H1 (cell line): ENCODE measurements around the gene VCP. TPM values are rescaled to one million over a fixed set of nuclear protein-coding genes. Genes with fewer than 3 reads are reported as not detected.

Source experiments
- CTCF ChIA-PET: fragments of 300-600 bp; sonication (Branson Sonifier 250); formaldehyde crosslinking; loops from one replicate; lab custom pipeline; 2021; ENCODE audit not compliant: partially characterized antibody; lab: Charles Lee
- POLR2A ChIA-PET: fragments of 300-600 bp; sonication (Branson Sonifier 250); formaldehyde crosslinking; loops from one replicate; lab custom pipeline; 2021; ENCODE audit warnings: inconsistent platforms; ENCODE audit not compliant: partially characterized antibody; lab: Charles Lee
- DNase-seq, 2 experiments: peaks; one replicate each; pipeline versions ENCODE4 v3.0.0 to v3.0.0-alpha.2; 2010 to 2022; ENCODE audit warnings: low spot score in 2 of 2, low read depth in 1 of 2, mixed read lengths in 1 of 2
- FAIRE-seq: peaks from 2 replicates; lab custom pipeline; 2011; peaks lifted over from hg19 to GRCh38; lab: Jason Lieb, UNC
- H2AFZ ChIP-seq: 2 replicates; pipeline ENCODE4 v1.8.1; 2012; ENCODE audit warnings: low read length, inconsistent platforms
- H2AK5ac ChIP-seq: 2 replicates; pipeline ENCODE4 v1.6.1; 2013; ENCODE audit warnings: low read depth, low read length
- H2BK120ac ChIP-seq: replicated peaks from 2 replicates; pipeline ENCODE3; 2013; ENCODE audit warnings: low read depth, low read length, inconsistent platforms
- H2BK12ac ChIP-seq: 2 replicates; pipeline ENCODE4 v1.6.1; 2013; ENCODE audit warnings: low read depth, low read length
- H2BK15ac ChIP-seq: 2 replicates; pipeline ENCODE4 v1.6.1; 2013; ENCODE audit warnings: low read length
- H2BK20ac ChIP-seq: 2 replicates; pipeline ENCODE4 v1.6.1; 2013; ENCODE audit warnings: low read length
- H2BK5ac ChIP-seq: 2 replicates; pipeline ENCODE4 v1.6.1; 2013; ENCODE audit warnings: low read depth, low read length
- H3K14ac ChIP-seq: 2 replicates; pipeline ENCODE4 v1.6.1; 2013; ENCODE audit warnings: inconsistent platforms; ENCODE audit not compliant: insufficient read length
- H3K18ac ChIP-seq: 2 replicates; pipeline ENCODE4 v1.6.1; 2013; ENCODE audit warnings: low read length; ENCODE audit errors: extremely low read depth
- H3K23ac ChIP-seq: 2 replicates; pipeline ENCODE4 v1.6.1; 2013; ENCODE audit warnings: inconsistent platforms; ENCODE audit not compliant: insufficient read length
- H3K23me2 ChIP-seq: 2 replicates; pipeline ENCODE4 v1.6.1; 2013; ENCODE audit warnings: low read depth, low read length
- H3K27ac ChIP-seq: 2 replicates; pipeline ENCODE4 v1.6.1; 2011; ENCODE audit warnings: low read depth, low read length, inconsistent platforms
- H3K27me3 ChIP-seq, 4 experiments: replicated peaks in 1 of 4; 1 replicate in 1 of 4; 2 replicates in 3 of 4; pipeline versions ENCODE4 v1.6.1 to v1.8.1; 2011 to 2013; ENCODE audit warnings: low read length in 3 of 4, mild to moderate bottlenecking in 3 of 4, inconsistent platforms in 2 of 4, mixed read lengths in 2 of 4, moderate library complexity in 1 of 4; ENCODE audit not compliant: control insufficient read depth in 3 of 4, insufficient read depth in 3 of 4; ENCODE audit errors: extremely low read depth in 1 of 4
- H3K36me3 ChIP-seq, 4 experiments: 2 replicates each; pipeline versions ENCODE4 v1.6.1 to v1.8.1; 2011 to 2013; ENCODE audit warnings: mild to moderate bottlenecking in 4 of 4, low read length in 3 of 4, moderate library complexity in 2 of 4, control low read depth in 1 of 4, inconsistent platforms in 1 of 4; ENCODE audit not compliant: insufficient read depth in 4 of 4, control insufficient read depth in 2 of 4
- H3K4ac ChIP-seq: replicated peaks from 2 replicates; pipeline ENCODE3; 2013; ENCODE audit warnings: low read length, low read depth, mixed read lengths, inconsistent platforms; ENCODE audit not compliant: insufficient read length
- H3K4me1 ChIP-seq, 4 experiments: replicated peaks in 1 of 4; 1 replicate in 1 of 4; 2 replicates in 3 of 4; pipeline versions ENCODE4 v1.6.1 to v1.8.1; 2011 to 2013; ENCODE audit warnings: low read length in 3 of 4, inconsistent platforms in 2 of 4, mixed read lengths in 1 of 4; ENCODE audit not compliant: insufficient read depth in 4 of 4, control insufficient read depth in 3 of 4
- H3K4me2 ChIP-seq, 2 experiments: 2 replicates each; pipeline versions ENCODE4 v1.6.1 to v1.8.1; 2011 to 2013; ENCODE audit warnings: low read depth in 2 of 2, low read length in 2 of 2, control low read depth in 1 of 2, inconsistent platforms in 1 of 2, mild to moderate bottlenecking in 1 of 2; ENCODE audit not compliant: insufficient read depth in 1 of 2
- H3K4me3 ChIP-seq, 4 experiments: fragments of 200-600, 300-600 bp in 1 of 4; sonication (generic), shearing (Covaris generic), sonication (Bioruptor Twin) in 1 of 4; 2 replicates each; pipeline versions ENCODE4 v1.5.1 to v1.8.1; 2011 to 2016; ENCODE audit warnings: low read length in 4 of 4, low read depth in 3 of 4, control low read depth in 2 of 4, inconsistent platforms in 2 of 4, mild to moderate bottlenecking in 2 of 4, mixed read lengths in 1 of 4, moderate library complexity in 1 of 4; ENCODE audit not compliant: insufficient read depth in 2 of 4; ENCODE audit errors: extremely low read depth in 1 of 4
- H3K56ac ChIP-seq: replicated peaks from 2 replicates; pipeline ENCODE3; 2013; ENCODE audit warnings: low read depth, mild to moderate bottlenecking, mixed read lengths, low read length, inconsistent platforms; ENCODE audit not compliant: insufficient read length
- H3K79me1 ChIP-seq: 2 replicates; pipeline ENCODE4 v1.6.1; 2013; ENCODE audit warnings: low read depth, low read length, control low read depth
- H3K79me2 ChIP-seq, 2 experiments: 2 replicates each; pipeline versions ENCODE4 v1.6.1 to v1.8.1; 2012 to 2013; ENCODE audit warnings: low read length in 2 of 2, mild to moderate bottlenecking in 2 of 2, inconsistent platforms in 1 of 2; ENCODE audit not compliant: insufficient read depth in 2 of 2, control insufficient read depth in 1 of 2
- H3K9ac ChIP-seq, 4 experiments: replicated peaks in 1 of 4; 1 replicate in 1 of 4; 2 replicates in 3 of 4; pipeline versions ENCODE4 v1.6.1 to v1.8.1; 2011 to 2013; ENCODE audit warnings: low read depth in 3 of 4, low read length in 3 of 4, control low read depth in 2 of 4, mild to moderate bottlenecking in 2 of 4, moderate library complexity in 2 of 4, inconsistent platforms in 1 of 4; ENCODE audit errors: extremely low read depth in 1 of 4
- H3K9me3 ChIP-seq, 2 experiments: 2 replicates each; pipeline versions ENCODE4 v1.6.1 to v1.8.1; 2012 to 2013; ENCODE audit warnings: mild to moderate bottlenecking in 2 of 2, moderate library complexity in 2 of 2, control low read depth in 1 of 2, inconsistent platforms in 1 of 2, low read depth in 1 of 2, low read length in 1 of 2, mixed read lengths in 1 of 2; ENCODE audit not compliant: insufficient read depth in 2 of 2
- H4K20me1 ChIP-seq, 2 experiments: replicated peaks in 1 of 2; 2 replicates each; pipeline versions ENCODE3 to v1.8.1; 2011 to 2013; ENCODE audit warnings: inconsistent platforms in 2 of 2, low read length in 2 of 2, mild to moderate bottlenecking in 1 of 2; ENCODE audit not compliant: insufficient read depth in 2 of 2, control insufficient read depth in 1 of 2
- H4K5ac ChIP-seq: 2 replicates; pipeline ENCODE4 v1.6.1; 2013; ENCODE audit warnings: low read length, low read depth, mixed read lengths, inconsistent platforms; ENCODE audit not compliant: insufficient read length
- H4K8ac ChIP-seq: 2 replicates; pipeline ENCODE4 v1.8.0; 2013; ENCODE audit warnings: mild to moderate bottlenecking, moderate library complexity, low read length, inconsistent platforms; ENCODE audit not compliant: insufficient read depth; ENCODE audit errors: extremely low read depth
- H4K91ac ChIP-seq: replicated peaks from 2 replicates; pipeline ENCODE3; 2013; ENCODE audit warnings: low read length, mixed read lengths, inconsistent platforms; ENCODE audit not compliant: insufficient read length
- CEBPB ChIP-seq: IDR thresholded peaks from 2 replicates; pipeline ENCODE4 v1.6.1; 2012; ENCODE audit warnings: low read depth, low read length
- HDAC2 ChIP-seq, 2 experiments: fragments of 300-600 bp in 1 of 2; sonication (generic) in 1 of 2; IDR thresholded peaks; 2 replicates each; pipeline ENCODE4 v1.6.1; 2011 to 2012; ENCODE audit warnings: low read depth in 2 of 2, low read length in 2 of 2, mild to moderate bottlenecking in 2 of 2, moderate library complexity in 2 of 2, borderline replicate concordance in 1 of 2, inconsistent platforms in 1 of 2
- KDM5A ChIP-seq: fragments of 200-600 bp; IDR thresholded peaks from 2 replicates; pipeline ENCODE4 v1.7.1; 2012; ENCODE audit warnings: mild to moderate bottlenecking, low read length, inconsistent platforms, mixed read lengths
- POLR2A ChIP-seq, 2 experiments: IDR thresholded peaks; 1 replicate in 1 of 2; 2 replicates in 1 of 2; pipeline ENCODE4 v1.6.1; 2011; ENCODE audit warnings: low read depth in 2 of 2, low read length in 2 of 2, mild to moderate bottlenecking in 2 of 2; ENCODE audit errors: control extremely low read depth in 1 of 2
- RAD21 ChIP-seq, 2 experiments: IDR thresholded peaks in 1 of 2; conservative IDR thresholded peaks in 1 of 2; 2 replicates each; pipeline ENCODE4 v1.6.1; 2011; ENCODE audit warnings: low read depth in 2 of 2, low read length in 2 of 2, improper control_type of control experiment in 1 of 2, inconsistent platforms in 1 of 2, mild to moderate bottlenecking in 1 of 2, moderate library complexity in 1 of 2
- SIN3A ChIP-seq, 2 experiments: IDR thresholded peaks in 1 of 2; conservative IDR thresholded peaks in 1 of 2; 2 replicates each; pipeline ENCODE4 v1.6.1; 2011 to 2012; ENCODE audit warnings: low read length in 2 of 2, improper control_type of control experiment in 1 of 2, low read depth in 1 of 2, mild to moderate bottlenecking in 1 of 2
- SIX5 ChIP-seq: IDR thresholded peaks from 2 replicates; pipeline ENCODE4 v1.6.1; 2011; ENCODE audit warnings: mild to moderate bottlenecking, low read depth, low read length
- SP4 ChIP-seq: IDR thresholded peaks from 2 replicates; pipeline ENCODE4 v1.6.1; 2012; ENCODE audit warnings: low read length, inconsistent platforms
- TCF12 ChIP-seq: IDR thresholded peaks from 2 replicates; pipeline ENCODE4 v1.6.1; 2011; ENCODE audit warnings: low read depth, mild to moderate bottlenecking, low read length
- YY1 ChIP-seq: IDR thresholded peaks from 2 replicates; pipeline ENCODE4 v1.6.1; 2011; ENCODE audit warnings: low read depth, mild to moderate bottlenecking, low read length
- WGBS, 2 experiments: shearing (Covaris generic) in 1 of 2; methylation state at CpG; one replicate each; pipeline versions ENCODE4 v1.1.6 to v1.1.7; 2013 to 2015; ENCODE audit warnings: low lambda C conversion rate in 2 of 2, mixed read lengths in 2 of 2, inconsistent platforms in 1 of 2, low coverage in 1 of 2, missing lambda C conversion rate in 1 of 2; ENCODE audit not compliant: insufficient replicate concordance in 2 of 2, insufficient coverage in 1 of 2, insufficient read length in 1 of 2; ENCODE audit errors: extremely low coverage in 1 of 2, missing lambda C conversion rate in 1 of 2; 5-methylcytosine and 5-hydroxymethylcytosine counted together
- polyA plus RNA-seq, 7 experiments: library from polyadenylated mRNA; depleted of rRNA in 3 of 7; stranded (reverse) in 5 of 7; unstranded in 2 of 7; fragments of >200 nt in 5 of 7; fragments of 200-250 nt in 2 of 7; gene quantifications; 1 replicate in 5 of 7; 2 replicates in 1 of 7; 4 replicates in 1 of 7; pipeline versions ENCODE4 v1.2.1 to v1.2.3, GENCODE V29; 2011 to 2013; ENCODE audit warnings: missing spikeins in 2 of 7, mixed read lengths in 2 of 7
- total RNA-seq: library from RNA; stranded (reverse); fragmentation: NEBNext Ultra II Directional; extraction: Animal tissue kit (Norgen Biotek cat#: 25700); gene quantifications from 2 replicates; pipeline ENCODE4 v1.2.1, GENCODE V29; 2021
- TF ChIP-seq, protein P1 (sequence below): IDR thresholded peaks from 2 replicates; pipeline ENCODE4 v1.6.1; 2012; ENCODE audit warnings: inconsistent platforms

VCP gene
- total and polyA plus RNA-seq, 2 of the 8 experiments (the other 6 are each of a cell fraction or from before 2014, with no cell fraction given): 173 to 375 TPM

DNA sequence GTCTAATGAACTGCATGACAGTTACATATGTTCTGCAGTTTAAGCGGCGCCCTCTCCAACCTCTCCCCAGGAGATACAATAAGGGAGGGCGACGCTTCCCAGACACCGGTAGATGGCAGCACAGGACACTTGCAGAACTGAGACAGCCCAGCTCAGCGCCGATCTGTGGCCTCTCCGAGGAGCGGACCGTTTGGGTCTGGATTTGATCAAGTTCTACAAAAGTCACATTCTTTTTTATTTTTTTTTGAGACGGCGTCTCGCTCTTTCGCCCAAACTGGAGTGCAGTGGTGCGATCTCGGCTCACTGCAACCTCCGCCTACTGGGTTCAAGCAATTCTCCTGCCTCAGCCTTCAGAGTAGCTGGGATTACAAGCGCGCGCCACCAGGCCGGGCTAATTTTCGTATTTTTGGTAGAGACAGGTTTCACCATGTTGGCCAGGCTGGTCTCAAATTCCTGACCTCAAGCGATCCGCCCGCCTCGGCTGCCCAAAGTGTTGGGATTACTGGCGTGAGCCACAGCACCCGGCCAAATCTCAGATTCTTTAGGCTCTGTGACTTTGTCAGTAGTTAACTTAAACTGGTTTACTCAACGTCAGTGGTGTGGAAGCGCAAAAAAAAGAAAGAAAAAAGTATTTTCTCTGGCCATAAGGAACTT is 44.6 kb upstream of the VCP start:
- no peak overlapping the region for H2BK120ac ChIP-seq
- no peaks in the 10 kb centered on the region for H4K20me1 ChIP-seq
- H3K79me2 ChIP-seq: no peaks in the 10 kb centered on the region
- H3K4ac ChIP-seq: no peak overlapping the region
- no peak overlapping the region for H4K91ac ChIP-seq
- no peak overlapping the region for H2BK20ac ChIP-seq
- H3K23me2 ChIP-seq: peaks cover 18% of the 10 kb centered on the region
- 0 out of 2 replicates have a peak overlapping the region, but pooled peaks have one; percentile 7 for H4K8ac ChIP-seq
- peak overlapping the region in 2 of 4 experiments; percentile 34 to 54; a peak in 5 of 7 replicates for H3K9ac ChIP-seq
- no peaks in the 10 kb centered on the region for H3K36me3 ChIP-seq
- ChIA-PET POLR2A (interaction anchor here (0.6 to 2.7 kb wide), 4 partner anchors 14 to 142 kb away, joined by 3 to 8 read pairs (median 4); partner anchors contain the start of genes STOML2 and UNC13B), CTCF (interaction anchor here (0.6 to 5.5 kb wide), 35 partner anchors 9 to 652 kb away, joined by 3 to 26 read pairs (median 4); no protein-coding TSS in a partner anchor)
- peak overlapping the region; percentile 23; the same call in 1 of the 2 replicates for H2AFZ ChIP-seq
- H3K56ac ChIP-seq: no peak overlapping the region
- H3K9me3 ChIP-seq: no peaks in the 10 kb centered on the region
- H3K18ac ChIP-seq: no peak overlapping the region; the same call in 1 of the 2 replicates
- H2BK12ac ChIP-seq: no peak overlapping the region
- H3K4me1 ChIP-seq: peaks cover 4 to 19% (median 10%) of the 10 kb centered on the region in 4 experiments; a peak in 6 of 7 replicates
- DNase-seq (peak; percentile 83 to 87), FAIRE-seq (peak; percentile 68)
- peak overlapping the region; percentile 49 to 79 (median 65); a peak in 7 of 8 replicates for H3K4me3 ChIP-seq
- H3K4me2 ChIP-seq: peak overlapping the region; percentile 53 to 99
- H3K27ac ChIP-seq: no peak overlapping the region
- H3K23ac ChIP-seq: no peak overlapping the region
- H4K5ac ChIP-seq: no peak overlapping the region
- no peak overlapping the region for H3K14ac ChIP-seq
- 0 out of 2 replicates have a peak overlapping the region, but pooled peaks have one; percentile 10 for H2BK5ac ChIP-seq
- H3K27me3 ChIP-seq: no peaks in the 10 kb centered on the region
- no peak overlapping the region for H2BK15ac ChIP-seq
- H2AK5ac ChIP-seq: no peak overlapping the region
- 14% methylated on average over 30 of the region's 30 CpGs; no CpG with 5 or more reads in 1 of the 2 experiments for WGBS, 2 experiments
- H3K79me1 ChIP-seq: no peaks in the 10 kb centered on the region
- no peak for TF ChIP-seq TCF12
- TF ChIP-seq YY1: no peak
- TF ChIP-seq KDM5A: peak; percentile 62
- TF ChIP-seq, protein P1, sequence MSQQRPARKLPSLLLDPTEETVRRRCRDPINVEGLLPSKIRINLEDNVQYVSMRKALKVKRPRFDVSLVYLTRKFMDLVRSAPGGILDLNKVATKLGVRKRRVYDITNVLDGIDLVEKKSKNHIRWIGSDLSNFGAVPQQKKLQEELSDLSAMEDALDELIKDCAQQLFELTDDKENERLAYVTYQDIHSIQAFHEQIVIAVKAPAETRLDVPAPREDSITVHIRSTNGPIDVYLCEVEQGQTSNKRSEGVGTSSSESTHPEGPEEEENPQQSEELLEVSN: 0 out of 2 replicates have a peak, but pooled peaks have one; percentile 18
- TF ChIP-seq SIN3A (conservative IDR thresholded peaks at IDR 0.05 in 1 of 2, IDR thresholded peaks at IDR 0.05 in 1 of 2; ENCODE audit: low read depth in 1 of 2, low read length in 2 of 2): 0 out of 4 replicates have a peak, but pooled peaks of 1 of the 2 experiments have one; percentile 36
- no peak for TF ChIP-seq SIX5
- TF ChIP-seq SP4: 0 out of 2 replicates have a peak, but pooled peaks have one; percentile 5
- TF ChIP-seq RAD21 (IDR thresholded peaks at IDR 0.05 in 1 of 2, conservative IDR thresholded peaks at IDR 0.05 in 1 of 2; ENCODE audit: low read depth in 2 of 2, low read length in 2 of 2): peak; percentile 93 to 95
- TF ChIP-seq HDAC2 (IDR thresholded peaks at IDR 0.05; ENCODE audit: borderline replicate concordance in 1 of 2, low read depth in 2 of 2, low read length in 2 of 2): no peak
- TF ChIP-seq CEBPB: no peak
- peak in 1 of 2 experiments; percentile 51; a peak in 1 of 3 replicates for TF ChIP-seq POLR2A (IDR thresholded peaks at IDR 0.05; ENCODE audit: control extremely low read depth in 1 of 2, low read depth in 2 of 2, low read length in 2 of 2)
